CD14-positive monocyte (primary cell): ENCODE measurements around the gene HOXC9. TPM values are rescaled to one million over a fixed set of nuclear protein-coding genes. Genes with fewer than 3 reads are reported as not detected.

ENCODE experiments used
- DNase-seq, 3 donors: peaks; one replicate each; pipeline ENCODE4 v3.0.0-alpha.2; 2011 to 2022
- H2AFZ ChIP-seq: 2 replicates; pipeline ENCODE4 v1.6.0; 2012; ENCODE audit warnings: mild to moderate bottlenecking, low read depth, low read length, inconsistent platforms; ENCODE audit not compliant: insufficient read depth, poor library complexity, severe bottlenecking
- H3K27ac ChIP-seq, 2 donors: 1 replicate in 1 of 2; 2 replicates in 1 of 2; pipeline ENCODE4 v1.5.1; 2012 to 2013; ENCODE audit warnings: low read length in 2 of 2, control low read depth in 1 of 2, inconsistent platforms in 1 of 2, low read depth in 1 of 2, mild to moderate bottlenecking in 1 of 2
- H3K27me3 ChIP-seq, 2 donors: one replicate each; pipeline versions ENCODE4 v1.6.0 to v1.6.1; 2011 to 2013; ENCODE audit warnings: low read length in 2 of 2; ENCODE audit not compliant: control insufficient read depth in 2 of 2, insufficient read depth in 2 of 2
- H3K36me3 ChIP-seq, 2 donors: replicated peaks in 1 of 2; 1 replicate in 1 of 2; 2 replicates in 1 of 2; pipeline versions ENCODE4 v1.5.1 to v1.6.1; 2012 to 2013; ENCODE audit warnings: low read length in 2 of 2, control low read depth in 1 of 2, inconsistent platforms in 1 of 2, mild to moderate bottlenecking in 1 of 2; ENCODE audit not compliant: insufficient read depth in 2 of 2, control insufficient read depth in 1 of 2
- H3K4me1 ChIP-seq, 2 donors: 1 replicate in 1 of 2; 2 replicates in 1 of 2; pipeline versions ENCODE4 v1.5.1 to v1.6.1; 2012 to 2013; ENCODE audit warnings: low read length in 2 of 2, control low read depth in 1 of 2, inconsistent platforms in 1 of 2, mild to moderate bottlenecking in 1 of 2, moderate library complexity in 1 of 2; ENCODE audit not compliant: insufficient read depth in 2 of 2, control insufficient read depth in 1 of 2
- H3K4me2 ChIP-seq: replicated peaks from 2 replicates; pipeline ENCODE3; 2012; ENCODE audit warnings: low read length, moderate library complexity, mild to moderate bottlenecking; ENCODE audit not compliant: poor library complexity, severe bottlenecking; ENCODE audit errors: extremely low read depth
- H3K4me3 ChIP-seq, 3 experiments: fragments of 200-600 bp in 1 of 3; sonication (generic) in 1 of 3; replicated peaks in 1 of 3; 1 replicate in 2 of 3; 2 replicates in 1 of 3; pipeline ENCODE4 v1.5.1; 2011 to 2013; ENCODE audit warnings: low read length in 3 of 3, mild to moderate bottlenecking in 3 of 3, control low read depth in 2 of 3, low read depth in 2 of 3, inconsistent platforms in 1 of 3, moderate library complexity in 1 of 3
- H3K79me2 ChIP-seq: 2 replicates; pipeline ENCODE4 v1.6.0; 2012; ENCODE audit warnings: mild to moderate bottlenecking, control low read depth, inconsistent platforms, low read length, moderate library complexity; ENCODE audit not compliant: insufficient read depth
- H3K9ac ChIP-seq: 2 replicates; pipeline ENCODE4 v1.6.0; 2017; ENCODE audit warnings: low read length, mild to moderate bottlenecking; ENCODE audit not compliant: insufficient read depth, poor library complexity, severe bottlenecking
- H3K9me3 ChIP-seq, 2 donors: replicated peaks in 1 of 2; 1 replicate in 1 of 2; 2 replicates in 1 of 2; pipeline versions ENCODE4 v1.5.1 to v1.6.1; 2012 to 2013; ENCODE audit warnings: low read length in 2 of 2, control low read depth in 1 of 2; ENCODE audit not compliant: control insufficient read depth in 1 of 2, insufficient read depth in 1 of 2
- H4K20me1 ChIP-seq: 2 replicates; pipeline ENCODE4 v1.6.0; 2012; ENCODE audit warnings: mild to moderate bottlenecking, low read length, control low read depth, moderate library complexity; ENCODE audit not compliant: insufficient read depth
- H3K27ac Mint-ChIP-seq, 7 donors: one replicate each; pipeline ENCODE4 v1.8.0; 2020; ENCODE audit warnings: mild to moderate bottlenecking in 7 of 7, mixed read lengths in 7 of 7, moderate library complexity in 6 of 7, inconsistent platforms in 2 of 7
- H3K27me3 Mint-ChIP-seq, 3 donors: one replicate each; pipeline ENCODE4 v1.8.0; 2021 to 2022; ENCODE audit warnings: low read depth in 3 of 3, mild to moderate bottlenecking in 3 of 3, mixed read lengths in 3 of 3, moderate library complexity in 3 of 3, inconsistent platforms in 1 of 3
- H3K36me3 Mint-ChIP-seq, 2 donors: one replicate each; pipeline ENCODE4 v1.8.0; 2020; ENCODE audit warnings: mixed read lengths in 2 of 2, inconsistent platforms in 1 of 2, mild to moderate bottlenecking in 1 of 2
- H3K4me1 Mint-ChIP-seq: one replicate; pipeline ENCODE4 v1.8.0; 2020; ENCODE audit warnings: mild to moderate bottlenecking, mixed read lengths
- H3K4me3 Mint-ChIP-seq, 2 donors: one replicate each; pipeline ENCODE4 v1.8.0; 2020; ENCODE audit warnings: mild to moderate bottlenecking in 2 of 2, mixed read lengths in 2 of 2, moderate library complexity in 1 of 2
- H3K9me3 Mint-ChIP-seq, 7 donors: one replicate each; pipeline ENCODE4 v1.8.0; 2020 to 2022; ENCODE audit warnings: mixed read lengths in 7 of 7, mild to moderate bottlenecking in 6 of 7, moderate library complexity in 6 of 7, inconsistent platforms in 2 of 7
- CTCF ChIP-seq: fragments of 200-600 bp; IDR thresholded peaks from one replicate; pipeline ENCODE4 v1.8.0; 2022; ENCODE audit warnings: antibody characterized with exemption, mild to moderate bottlenecking
- WGBS: methylation state at CpG from one replicate; pipeline ENCODE4 v1.1.5; 2013; ENCODE audit warnings: missing lambda C conversion rate; ENCODE audit not compliant: insufficient coverage; 5-methylcytosine and 5-hydroxymethylcytosine counted together
- intact Hi-C, 2 donors: fragments of 100-400 bp; cut with micrococcal nuclease; formaldehyde crosslinking; loops; one replicate each; pipeline versions ENCODE4 v1.15.0 to v1.15.1; 2023
- polyA plus RNA-seq, 3 donors: library from polyadenylated mRNA; depleted of rRNA in 1 of 3; unstranded in 2 of 3; stranded (reverse) in 1 of 3; fragments of 300-500 nt in 2 of 3; fragments of >200 nt in 1 of 3; fragmentation: Illumina TruSeq in 2 of 3; gene quantifications; 1 replicate in 2 of 3; 2 replicates in 1 of 3; pipeline ENCODE4 v1.2.3, GENCODE V29; 2012 to 2021

Gene HOXC9
- polyA plus RNA-seq, 3 donors, result not detected

DNA sequence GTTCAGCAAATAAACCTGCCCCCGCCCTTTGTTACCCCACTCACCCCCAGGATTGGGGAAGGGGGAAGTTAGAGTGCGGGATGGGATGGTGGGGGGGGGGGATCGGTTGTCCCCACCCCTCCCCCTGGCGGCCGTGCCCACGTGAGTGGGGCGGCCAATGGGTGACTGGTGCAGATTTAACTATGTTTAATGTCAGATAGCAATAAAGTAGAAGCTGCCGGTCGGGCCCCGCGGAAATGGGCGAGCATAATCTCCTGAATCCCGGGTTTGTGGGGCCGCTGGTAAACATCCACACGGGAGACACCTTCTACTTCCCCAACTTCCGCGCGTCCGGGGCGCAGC lies 45.3 kb upstream of the HOXC9 start, which contains the start of gene HOXC12:
TSS of gene HOXC12 (plus strand) at position 210 of the 342 bp plus-strand sequence. CDS start at position 237, 27 bp downstream.
- Histone ChIP-seq H2AFZ (no peak within 1 kb of the TSS), H3K79me2 (no peaks in the 10 kb centered on the region), H3K36me3 (no peaks in the 10 kb centered on the region), H3K9ac (no peak within 1 kb of the TSS), H3K4me2 (no peak within 1 kb of the TSS), H3K27me3 (peaks cover 92 to 99% of the 10 kb centered on the region in 2 donors), H3K9me3 (peaks cover 4 to 85% of the 10 kb centered on the region in 2 donors), H3K27ac (no peak within 1 kb of the TSS), H3K4me3 (no peak within 1 kb of the TSS), H3K4me1 (no peaks in the 10 kb centered on the region), H4K20me1 (no peaks in the 10 kb centered on the region)
- Mint-ChIP-seq H3K9me3 (peaks cover 0 to 56% (median 29%) of the 10 kb centered on the region in 7 donors), H3K4me3 (peak within 1 kb of the TSS; percentile 24 to 87), H3K36me3 (peaks cover 2 to 13% of the 10 kb centered on the region in 2 donors), H3K27ac (no peak within 1 kb of the TSS), H3K27me3 (peaks cover 95 to 99% (median 95%) of the 10 kb centered on the region in 3 donors), H3K4me1 (peaks cover 8% of the 10 kb centered on the region)
- TF ChIP-seq CTCF, result no peak
- no peak for DNase-seq
- intact Hi-C loops, result loop anchor here in 1 of 2 donors (5.0 kb wide), 1 partner anchor 43 kb away; no protein-coding TSS in a partner anchor
- 6% methylated on average over 13 of the region's 20 CpGs for WGBS

DNA sequence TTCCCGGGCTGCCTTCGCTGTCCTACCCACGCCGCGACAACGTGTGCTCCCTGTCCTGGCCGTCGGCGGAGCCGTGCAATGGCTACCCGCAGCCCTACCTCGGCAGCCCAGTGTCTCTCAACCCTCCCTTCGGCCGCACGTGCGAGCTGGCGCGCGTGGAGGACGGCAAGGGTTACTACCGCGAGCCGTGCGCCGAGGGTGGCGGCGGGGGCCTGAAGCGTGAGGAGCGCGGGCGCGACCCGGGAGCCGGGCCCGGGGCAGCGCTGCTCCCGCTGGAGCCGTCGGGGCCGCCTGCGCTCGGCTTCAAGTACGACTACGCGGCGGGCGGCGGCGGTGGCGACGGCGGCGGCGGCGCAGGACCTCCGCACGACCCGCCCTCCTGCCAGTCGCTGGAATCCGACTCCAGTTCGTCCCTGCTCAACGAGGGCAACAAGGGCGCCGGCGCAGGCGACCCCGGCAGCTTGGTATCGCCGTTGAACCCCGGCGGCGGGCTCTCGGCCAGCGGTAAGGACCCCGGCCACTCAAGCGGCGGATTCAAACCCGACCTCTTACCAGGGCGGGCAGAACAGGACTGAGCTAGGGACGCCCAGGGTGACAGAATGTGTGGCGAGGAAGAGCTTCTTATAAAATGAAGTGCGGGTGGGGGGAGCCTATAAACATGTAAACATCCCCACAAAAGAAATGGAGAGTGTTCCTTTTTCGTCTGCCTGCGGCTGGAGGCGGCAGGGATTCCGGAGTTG lies 44.8 kb upstream of the HOXC9 start:
- Mint-ChIP-seq H3K27me3 (peaks cover 95 to 99% (median 95%) of the 10 kb centered on the region in 3 donors), H3K4me1 (peaks cover 10% of the 10 kb centered on the region), H3K4me3 (peak overlapping the region; percentile 24 to 62), H3K27ac (no peak overlapping the region), H3K36me3 (peaks cover 2 to 17% of the 10 kb centered on the region in 2 donors), H3K9me3 (peaks cover 2 to 55% (median 33%) of the 10 kb centered on the region in 7 donors)
- Histone ChIP-seq H3K36me3 (no peaks in the 10 kb centered on the region), H3K9me3 (peaks cover 7 to 85% of the 10 kb centered on the region in 2 donors), H3K9ac (no peak overlapping the region), H3K27ac (no peak overlapping the region), H3K4me2 (no peak overlapping the region), H3K27me3 (peaks cover 93 to 99% of the 10 kb centered on the region in 2 donors), H3K4me1 (no peaks in the 10 kb centered on the region), H3K79me2 (no peaks in the 10 kb centered on the region), H3K4me3 (no peak overlapping the region), H2AFZ (no peak overlapping the region), H4K20me1 (no peaks in the 10 kb centered on the region)
- intact Hi-C loops, result no loop called here
- TF ChIP-seq CTCF, result no peak
- DNase-seq, result no peak
- 3% methylated on average over 79 of the region's 86 CpGs for WGBS
